ENCODE results near the gene CAPS. TPM values are rescaled to one million over a fixed set of nuclear protein-coding genes. Genes with fewer than 3 reads are reported as not detected.

Gene CAPS
- total RNA-seq, 1 experiment from 2014 or later, result 5.3 TPM

DNA sequence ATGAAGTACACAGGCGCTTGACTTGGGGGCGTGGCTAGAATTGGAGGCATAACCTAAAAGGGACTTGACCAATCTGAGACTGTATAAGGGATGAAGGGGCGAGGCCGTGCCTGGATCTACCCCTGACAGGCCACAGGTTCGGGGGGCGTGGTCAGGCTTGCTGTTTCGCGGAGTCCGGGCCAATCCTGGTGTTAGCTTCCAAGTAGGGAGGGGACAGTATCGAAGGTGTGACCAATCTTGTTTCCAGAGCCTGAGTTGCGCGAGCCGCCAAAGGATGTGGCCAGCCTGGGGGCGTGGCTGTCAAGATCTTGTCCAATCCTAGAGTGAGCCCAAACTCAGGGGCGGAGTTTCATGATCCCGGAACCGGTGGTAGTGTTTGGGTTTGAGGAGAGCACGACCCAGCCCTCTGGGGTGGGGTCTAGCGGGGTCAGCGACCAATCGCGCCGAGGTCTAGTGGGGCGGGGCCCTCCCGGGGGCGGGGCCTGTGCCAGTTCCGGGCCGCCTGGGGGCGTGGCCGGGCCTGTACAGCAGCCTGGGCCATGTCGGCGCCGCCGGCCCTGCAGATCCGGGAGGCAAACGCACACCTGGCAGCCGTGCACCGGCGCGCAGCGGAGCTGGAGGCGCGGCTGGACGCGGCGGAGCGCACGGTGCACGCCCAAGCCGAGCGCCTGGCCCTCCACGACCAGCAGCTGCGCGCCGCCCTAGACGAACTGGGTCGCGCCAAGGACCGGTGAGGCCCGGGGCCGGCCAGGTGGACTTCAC lies 9.5 kb upstream of the CAPS start, which contains the start of gene VMAC (continued):
- TF ChIP-seq, protein P1, sequence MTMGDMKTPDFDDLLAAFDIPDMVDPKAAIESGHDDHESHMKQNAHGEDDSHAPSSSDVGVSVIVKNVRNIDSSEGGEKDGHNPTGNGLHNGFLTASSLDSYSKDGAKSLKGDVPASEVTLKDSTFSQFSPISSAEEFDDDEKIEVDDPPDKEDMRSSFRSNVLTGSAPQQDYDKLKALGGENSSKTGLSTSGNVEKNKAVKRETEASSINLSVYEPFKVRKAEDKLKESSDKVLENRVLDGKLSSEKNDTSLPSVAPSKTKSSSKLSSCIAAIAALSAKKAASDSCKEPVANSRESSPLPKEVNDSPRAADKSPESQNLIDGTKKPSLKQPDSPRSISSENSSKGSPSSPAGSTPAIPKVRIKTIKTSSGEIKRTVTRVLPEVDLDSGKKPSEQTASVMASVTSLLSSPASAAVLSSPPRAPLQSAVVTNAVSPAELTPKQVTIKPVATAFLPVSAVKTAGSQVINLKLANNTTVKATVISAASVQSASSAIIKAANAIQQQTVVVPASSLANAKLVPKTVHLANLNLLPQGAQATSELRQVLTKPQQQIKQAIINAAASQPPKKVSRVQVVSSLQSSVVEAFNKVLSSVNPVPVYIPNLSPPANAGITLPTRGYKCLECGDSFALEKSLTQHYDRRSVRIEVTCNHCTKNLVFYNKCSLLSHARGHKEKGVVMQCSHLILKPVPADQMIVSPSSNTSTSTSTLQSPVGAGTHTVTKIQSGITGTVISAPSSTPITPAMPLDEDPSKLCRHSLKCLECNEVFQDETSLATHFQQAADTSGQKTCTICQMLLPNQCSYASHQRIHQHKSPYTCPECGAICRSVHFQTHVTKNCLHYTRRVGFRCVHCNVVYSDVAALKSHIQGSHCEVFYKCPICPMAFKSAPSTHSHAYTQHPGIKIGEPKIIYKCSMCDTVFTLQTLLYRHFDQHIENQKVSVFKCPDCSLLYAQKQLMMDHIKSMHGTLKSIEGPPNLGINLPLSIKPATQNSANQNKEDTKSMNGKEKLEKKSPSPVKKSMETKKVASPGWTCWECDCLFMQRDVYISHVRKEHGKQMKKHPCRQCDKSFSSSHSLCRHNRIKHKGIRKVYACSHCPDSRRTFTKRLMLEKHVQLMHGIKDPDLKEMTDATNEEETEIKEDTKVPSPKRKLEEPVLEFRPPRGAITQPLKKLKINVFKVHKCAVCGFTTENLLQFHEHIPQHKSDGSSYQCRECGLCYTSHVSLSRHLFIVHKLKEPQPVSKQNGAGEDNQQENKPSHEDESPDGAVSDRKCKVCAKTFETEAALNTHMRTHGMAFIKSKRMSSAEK (CRISPR knock-in tag; IDR thresholded peaks at IDR 0.05; ENCODE audit: borderline replicate concordance), result no peak
- TF ChIP-seq EMX1 (CRISPR knock-in tag; IDR thresholded peaks at IDR 0.05) (no peak), CDX4 (CRISPR knock-in tag; IDR thresholded peaks at IDR 0.05; ENCODE audit: borderline replicate concordance) (no peak), ZNF396 (CRISPR knock-in tag; IDR thresholded peaks at IDR 0.05; ENCODE audit: borderline replicate concordance) (no peak), USF1 (CRISPR knock-in tag; IDR thresholded peaks at IDR 0.05) (no peak), SMAD3 (CRISPR knock-in tag; IDR thresholded peaks at IDR 0.05; ENCODE audit: borderline replicate concordance) (0 out of 2 replicates have a peak, but pooled peaks have one; percentile 52), FOXP1 (CRISPR knock-in tag; IDR thresholded peaks at IDR 0.05; ENCODE audit: borderline replicate concordance) (peak; percentile 81; the same call in 1 of the 2 replicates), KAT7 (CRISPR knock-in tag; IDR thresholded peaks at IDR 0.05; ENCODE audit: borderline replicate concordance) (no peak), ZNF423 (CRISPR knock-in tag; IDR thresholded peaks at IDR 0.05) (no peak), ATF1 (CRISPR knock-in tag; IDR thresholded peaks at IDR 0.05) (0 out of 2 replicates have a peak, but pooled peaks have one; percentile 43), FOXP4 (CRISPR knock-in tag; IDR thresholded peaks at IDR 0.05) (peak; percentile 79), NR2C2 (CRISPR knock-in tag; IDR thresholded peaks at IDR 0.05) (no peak), NR3C1 (CRISPR knock-in tag; conservative IDR thresholded peaks at IDR 0.05; ENCODE audit: low read depth) (no peak), ZNF121 (CRISPR knock-in tag; IDR thresholded peaks at IDR 0.05) (no peak), ZBTB21 (CRISPR knock-in tag; IDR thresholded peaks at IDR 0.05; ENCODE audit: borderline replicate concordance) (no peak), SP1 (CRISPR knock-in tag; conservative IDR thresholded peaks at IDR 0.05) (peak; percentile 68; the same call in 1 of the 2 replicates), E2F5 (CRISPR knock-in tag; IDR thresholded peaks at IDR 0.05) (no peak), JAZF1 (CRISPR knock-in tag; IDR thresholded peaks at IDR 0.05) (no peak), ZNF671 (CRISPR knock-in tag; IDR thresholded peaks at IDR 0.05) (no peak), OVOL2 (CRISPR knock-in tag; IDR thresholded peaks at IDR 0.05; ENCODE audit: borderline replicate concordance) (no peak), NFYB (CRISPR knock-in tag; conservative IDR thresholded peaks at IDR 0.05; ENCODE audit: low read depth) (peak; percentile 53), ETV6 (CRISPR knock-in tag; IDR thresholded peaks at IDR 0.05) (peak; percentile 76), ELF4 (CRISPR knock-in tag; IDR thresholded peaks at IDR 0.05; ENCODE audit: low read depth) (no peak), RORB (CRISPR knock-in tag; IDR thresholded peaks at IDR 0.05) (no peak), ZBTB43 (CRISPR knock-in tag; IDR thresholded peaks at IDR 0.05) (no peak)
- TF ChIP-seq, protein P2, sequence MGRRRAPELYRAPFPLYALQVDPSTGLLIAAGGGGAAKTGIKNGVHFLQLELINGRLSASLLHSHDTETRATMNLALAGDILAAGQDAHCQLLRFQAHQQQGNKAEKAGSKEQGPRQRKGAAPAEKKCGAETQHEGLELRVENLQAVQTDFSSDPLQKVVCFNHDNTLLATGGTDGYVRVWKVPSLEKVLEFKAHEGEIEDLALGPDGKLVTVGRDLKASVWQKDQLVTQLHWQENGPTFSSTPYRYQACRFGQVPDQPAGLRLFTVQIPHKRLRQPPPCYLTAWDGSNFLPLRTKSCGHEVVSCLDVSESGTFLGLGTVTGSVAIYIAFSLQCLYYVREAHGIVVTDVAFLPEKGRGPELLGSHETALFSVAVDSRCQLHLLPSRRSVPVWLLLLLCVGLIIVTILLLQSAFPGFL (CRISPR knock-in tag; IDR thresholded peaks at IDR 0.05; ENCODE audit: borderline replicate concordance), result no peak
- TF ChIP-seq, protein P3, sequence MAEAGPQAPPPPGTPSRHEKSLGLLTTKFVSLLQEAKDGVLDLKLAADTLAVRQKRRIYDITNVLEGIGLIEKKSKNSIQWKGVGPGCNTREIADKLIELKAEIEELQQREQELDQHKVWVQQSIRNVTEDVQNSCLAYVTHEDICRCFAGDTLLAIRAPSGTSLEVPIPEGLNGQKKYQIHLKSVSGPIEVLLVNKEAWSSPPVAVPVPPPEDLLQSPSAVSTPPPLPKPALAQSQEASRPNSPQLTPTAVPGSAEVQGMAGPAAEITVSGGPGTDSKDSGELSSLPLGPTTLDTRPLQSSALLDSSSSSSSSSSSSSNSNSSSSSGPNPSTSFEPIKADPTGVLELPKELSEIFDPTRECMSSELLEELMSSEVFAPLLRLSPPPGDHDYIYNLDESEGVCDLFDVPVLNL (CRISPR knock-in tag; IDR thresholded peaks at IDR 0.05; ENCODE audit: borderline replicate concordance, low read depth), result no peak
